Liver (tissue), 3 donors: ENCODE data around the gene IGF1.

Experiments used
- EGR1 ChIP-seq, 2 donors: IDR thresholded peaks; 2 replicates each; pipeline ENCODE4 v1.6.1; 2016 to 2018; ENCODE audit warnings: antibody characterized with exemption in 2 of 2, low read depth in 2 of 2
- FOXA2 ChIP-seq: IDR thresholded peaks from 2 replicates; pipeline ENCODE4 v1.6.1; 2016; ENCODE audit warnings: antibody characterized with exemption
- GABPA ChIP-seq, 2 donors: IDR thresholded peaks in 1 of 2; conservative IDR thresholded peaks in 1 of 2; 2 replicates each; pipeline ENCODE4 v1.6.1; 2016; ENCODE audit warnings: antibody characterized with exemption in 2 of 2, mild to moderate bottlenecking in 1 of 2, moderate library complexity in 1 of 2
- HNF4A ChIP-seq, 2 donors: conservative IDR thresholded peaks; 2 replicates each; pipeline ENCODE4 v1.6.1; 2016; ENCODE audit warnings: antibody characterized with exemption in 2 of 2, mild to moderate bottlenecking in 2 of 2
- JUND ChIP-seq, 2 donors: IDR thresholded peaks; 2 replicates each; pipeline ENCODE4 v1.6.1; 2016; ENCODE audit warnings: antibody characterized with exemption in 2 of 2
- RAD21 ChIP-seq, 2 donors: IDR thresholded peaks; 2 replicates each; pipeline ENCODE4 v1.6.1; 2016; ENCODE audit warnings: antibody characterized with exemption in 2 of 2, mild to moderate bottlenecking in 2 of 2
- REST ChIP-seq: IDR thresholded peaks from 2 replicates; pipeline ENCODE4 v1.6.1; 2016; ENCODE audit warnings: antibody characterized with exemption, mild to moderate bottlenecking
- SP1 ChIP-seq: IDR thresholded peaks from 2 replicates; pipeline ENCODE4 v1.6.1; 2018; ENCODE audit warnings: antibody characterized with exemption, mild to moderate bottlenecking
- TAF1 ChIP-seq: conservative IDR thresholded peaks from 2 replicates; pipeline ENCODE4 v1.6.1; 2016; ENCODE audit warnings: antibody characterized with exemption, mild to moderate bottlenecking
- ZBTB33 ChIP-seq: IDR thresholded peaks from 2 replicates; pipeline ENCODE4 v1.6.1; 2016; ENCODE audit warnings: antibody characterized with exemption
- TF ChIP-seq, protein P1 (sequence below): fragments of 150-350 bp; IDR thresholded peaks from 2 replicates; pipeline ENCODE4 v1.5.1; 2017; ENCODE audit warnings: improper control_type of control experiment, low read depth, low read length; ENCODE audit not compliant: missing input control
- TF ChIP-seq, protein P2 (sequence below): IDR thresholded peaks from 2 replicates; pipeline ENCODE4 v1.6.1; 2016; ENCODE audit warnings: antibody characterized with exemption
- TF ChIP-seq, protein P3 (sequence below): IDR thresholded peaks from 2 replicates; pipeline ENCODE4 v1.6.1; 2016; ENCODE audit warnings: antibody characterized with exemption
- donor health status: healthy.
- donor health status: healthy.

- TF ChIP-seq, protein P1, sequence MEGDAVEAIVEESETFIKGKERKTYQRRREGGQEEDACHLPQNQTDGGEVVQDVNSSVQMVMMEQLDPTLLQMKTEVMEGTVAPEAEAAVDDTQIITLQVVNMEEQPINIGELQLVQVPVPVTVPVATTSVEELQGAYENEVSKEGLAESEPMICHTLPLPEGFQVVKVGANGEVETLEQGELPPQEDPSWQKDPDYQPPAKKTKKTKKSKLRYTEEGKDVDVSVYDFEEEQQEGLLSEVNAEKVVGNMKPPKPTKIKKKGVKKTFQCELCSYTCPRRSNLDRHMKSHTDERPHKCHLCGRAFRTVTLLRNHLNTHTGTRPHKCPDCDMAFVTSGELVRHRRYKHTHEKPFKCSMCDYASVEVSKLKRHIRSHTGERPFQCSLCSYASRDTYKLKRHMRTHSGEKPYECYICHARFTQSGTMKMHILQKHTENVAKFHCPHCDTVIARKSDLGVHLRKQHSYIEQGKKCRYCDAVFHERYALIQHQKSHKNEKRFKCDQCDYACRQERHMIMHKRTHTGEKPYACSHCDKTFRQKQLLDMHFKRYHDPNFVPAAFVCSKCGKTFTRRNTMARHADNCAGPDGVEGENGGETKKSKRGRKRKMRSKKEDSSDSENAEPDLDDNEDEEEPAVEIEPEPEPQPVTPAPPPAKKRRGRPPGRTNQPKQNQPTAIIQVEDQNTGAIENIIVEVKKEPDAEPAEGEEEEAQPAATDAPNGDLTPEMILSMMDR: no peak
- TF ChIP-seq RAD21 (IDR thresholded peaks at IDR 0.05) (no peak), ZBTB33 (no peak), EGR1 (IDR thresholded peaks at IDR 0.05; ENCODE audit: low read depth in 2 of 2) (no peak), JUND (IDR thresholded peaks at IDR 0.05) (no peak), TAF1 (no peak), REST (no peak), SP1 (no peak), FOXA2 (no peak), GABPA (IDR thresholded peaks at IDR 0.05 in 1 of 2, conservative IDR thresholded peaks at IDR 0.05 in 1 of 2) (no peak), HNF4A (conservative IDR thresholded peaks at IDR 0.05) (no peak)
- TF ChIP-seq, protein P2, sequence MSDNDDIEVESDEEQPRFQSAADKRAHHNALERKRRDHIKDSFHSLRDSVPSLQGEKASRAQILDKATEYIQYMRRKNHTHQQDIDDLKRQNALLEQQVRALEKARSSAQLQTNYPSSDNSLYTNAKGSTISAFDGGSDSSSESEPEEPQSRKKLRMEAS: no peak
- TF ChIP-seq, protein P3, sequence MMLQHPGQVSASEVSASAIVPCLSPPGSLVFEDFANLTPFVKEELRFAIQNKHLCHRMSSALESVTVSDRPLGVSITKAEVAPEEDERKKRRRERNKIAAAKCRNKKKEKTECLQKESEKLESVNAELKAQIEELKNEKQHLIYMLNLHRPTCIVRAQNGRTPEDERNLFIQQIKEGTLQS: no peak
Observed at GRCh38 chr12:102507301-102507700, 26.9 kb upstream of the IGF1 start.
